NCI-H2107 (cell line): Measurements from ENCODE around the gene DMD.

Source experiments
- DNase-seq: peaks from one replicate; lab custom pipeline; 2025; lab: John Stamatoyannopoulos, UW

DMD gene

GRCh38 chrX:32483534-32484136 is 727.7 kb downstream of the DMD start:
- DNase-seq, result no peak

GRCh38 chrX:32480019-32480418 is 731.3 kb downstream of the DMD start:
- no peak for DNase-seq

- DNase-seq, result no peak
Observed at GRCh38 chrX:32472364-32472763, 739.0 kb downstream of the DMD start.

- DNase-seq, result no peak
Observed at GRCh38 chrX:32455704-32456103, 755.6 kb downstream of the DMD start.

- DNase-seq, result no peak
Observed at GRCh38 chrX:32451954-32452695, 759.2 kb downstream of the DMD start.

GRCh38 chrX:32448945-32449344 is 762.4 kb downstream of the DMD start:
- no peak for DNase-seq

GRCh38 chrX:32448320-32448719 is 763.0 kb downstream of the DMD start:
- no peak for DNase-seq

GRCh38 chrX:32447640-32448039 is 763.7 kb downstream of the DMD start:
- no peak for DNase-seq

- DNase-seq, result no peak
Observed at GRCh38 chrX:32443841-32444240, 767.5 kb downstream of the DMD start.

- DNase-seq, result no peak
Observed at GRCh38 chrX:32421266-32421665, 790.1 kb downstream of the DMD start.

GRCh38 chrX:32408389-32408788 is 803.0 kb downstream of the DMD start:
- no peak for DNase-seq

- no peak for DNase-seq
Observed at GRCh38 chrX:32397562-32398216, 813.7 kb downstream of the DMD start.

GRCh38 chrX:32395878-32396277 is 815.5 kb downstream of the DMD start:
- DNase-seq, result no peak

- DNase-seq, result no peak
Observed at GRCh38 chrX:32392655-32393054, 818.7 kb downstream of the DMD start.

GRCh38 chrX:32370456-32371205 is 840.7 kb downstream of the DMD start:
- DNase-seq, result no peak

- no peak for DNase-seq
Observed at GRCh38 chrX:32293962-32294700, 917.2 kb downstream of the DMD start.

- no peak for DNase-seq
Observed at GRCh38 chrX:32289356-32289755, 922.0 kb downstream of the DMD start.

- no peak for DNase-seq
Observed at GRCh38 chrX:32281853-32282252, 929.5 kb downstream of the DMD start.

- no peak for DNase-seq
Observed at GRCh38 chrX:32280921-32281320, 930.4 kb downstream of the DMD start.

GRCh38 chrX:32280489-32280888 is 930.9 kb downstream of the DMD start:
- no peak for DNase-seq

- no peak for DNase-seq
Observed at GRCh38 chrX:32276153-32276552, 935.2 kb downstream of the DMD start.

- no peak for DNase-seq
Observed at GRCh38 chrX:32269866-32270265, 941.5 kb downstream of the DMD start.
